ENCODE results near the gene PDZD7. TPM values are rescaled to one million over a fixed set of nuclear protein-coding genes. Genes with fewer than 3 reads are reported as not detected.

Gene PDZD7
- total and polyA plus RNA-seq, 2 donors (not counting 3 experiments of a cell fraction or from before 2014, with no cell fraction given), result 0.41 to 1.6 TPM

- POLR2A ChIA-PET, result no interaction called here
- intact Hi-C loops (cut with micrococcal nuclease), result no loop called here
- dilution Hi-C loops (cut with MboI; ENCODE audit: extremely low pct_ligation_motif_present, low sequenced_read_pairs), result no loop called here
Observed at GRCh38 chr10:100996678-100997359, 34.1 kb downstream of the PDZD7 start.

More at GRCh38 chr10:100996678-100997359, 34.1 kb downstream of the PDZD7 start:
- TF ChIP-seq POLR2AphosphoS5 (IDR thresholded peaks at IDR 0.05; ENCODE audit: insufficient read depth, low read depth, low read length), result no peak
- no peak for TF ChIP-seq JUN (IDR thresholded peaks at IDR 0.05; ENCODE audit: borderline replicate concordance, insufficient read depth, insufficient read length, low read depth)
- no peak for TF ChIP-seq CTCF (IDR thresholded peaks at IDR 0.05; ENCODE audit: extremely low read depth in 1 of 2, insufficient read depth in 1 of 2, low read depth in 1 of 2, low read length in 2 of 2)
- TF ChIP-seq GATA2 (IDR thresholded peaks at IDR 0.05; ENCODE audit: insufficient read depth, insufficient read length, low read depth, low read length), result no peak
- no peak for TF ChIP-seq EZH2 (IDR thresholded peaks at IDR 0.05; ENCODE audit: borderline replicate concordance, low read depth, low read length, severe bottlenecking)
- TF ChIP-seq POLR2A (IDR thresholded peaks at IDR 0.05; ENCODE audit: low read depth, low read length), result no peak
- no peak for TF ChIP-seq MAX (IDR thresholded peaks at IDR 0.05; ENCODE audit: insufficient read depth, insufficient read length)
- no peak for TF ChIP-seq MYC (IDR thresholded peaks at IDR 0.05; ENCODE audit: low read depth, low read length)
- DNase-seq (ENCODE audit: low read depth, low spot score) (no peak), FAIRE-seq (no peak)
- H3K9me3 ChIP-seq (replicated peaks; ENCODE audit: control insufficient read depth, insufficient read depth, low read length), result no peaks in the 10 kb centered on the region
- peaks cover 2 to 3% of the 10 kb centered on the region in 2 experiments for H3K36me3 ChIP-seq (ENCODE audit: control insufficient read depth in 2 of 2, extremely low read depth in 1 of 2, insufficient read depth in 2 of 2, low read length in 2 of 2)
- H3K9me1 ChIP-seq (replicated peaks; ENCODE audit: control insufficient read depth, extremely low read depth, insufficient read depth, low read length), result no peaks in the 10 kb centered on the region
- peak overlapping the region; percentile 6 for H3K4me2 ChIP-seq (ENCODE audit: insufficient read depth, low read length)
- peak overlapping the region; percentile 28 for H3K9ac ChIP-seq (replicated peaks; ENCODE audit: extremely low read depth, insufficient read depth, low read length)
- CTCF ChIA-PET, result interaction anchor here (0.5 to 12.6 kb wide), 7 partner anchors 9 to 145 kb away, joined by 4 to 254 read pairs (median 15); partner anchors contain the start of genes MRPL43, PDZD7, SEMA4G and SFXN3
- H3K4me1 ChIP-seq (ENCODE audit: control insufficient read depth, extremely low read depth, insufficient read depth, low read length), result peaks cover 29% of the 10 kb centered on the region
- peak overlapping the region; percentile 87 for H2AFZ ChIP-seq (ENCODE audit: low read depth, low read length)
- peak overlapping the region; percentile 45 to 52 (median 49) for H3K4me3 ChIP-seq (replicated peaks in 1 of 3; ENCODE audit: insufficient read depth in 1 of 3, low read depth in 1 of 3, low read length in 3 of 3)
- H3K27ac ChIP-seq (ENCODE audit: insufficient read depth, low read depth, low read length), result no peak overlapping the region
- H3K27me3 ChIP-seq (ENCODE audit: control insufficient read depth in 2 of 2, insufficient read depth in 2 of 2, low read length in 2 of 2), result no peaks in the 10 kb centered on the region
- H3K79me2 ChIP-seq (ENCODE audit: control insufficient read depth, insufficient read depth, low read length), result peaks cover 17% of the 10 kb centered on the region
- no peaks in the 10 kb centered on the region for H4K20me1 ChIP-seq (replicated peaks; ENCODE audit: control insufficient read depth, extremely low read depth, insufficient read depth, low read length)
- BruUV-seq (replicated peaks), result no TSS peak

Measured in endothelial cell of umbilical vein (primary cell).